Stimulated activated CD8-positive, alpha-beta memory T cell treated with anti-CD3 and anti-CD28 coated beads, Interleukin-4, amount 100 ng/mL, for 1 hour (primary cell): ENCODE measurements around the gene UBE4B.
"Not testable (repeated sequence)": the region's sequence is repeated elsewhere in the genome, so short reads cannot be mapped to it uniquely, and the experiment has no call there.

ENCODE experiments used
- DNase-seq, 2 donors: peaks; one replicate each; pipeline ENCODE4 v3.0.0-alpha.2; 2020; ENCODE audit warnings: low read depth in 2 of 2, low spot score in 1 of 2

The UBE4B gene

GRCh38 chr1:10070206-10070605, 37.4 kb downstream of the UBE4B start:
- DNase-seq = no peak

- DNase-seq = no peak
These were observed 38.9 kb downstream of the UBE4B start for GRCh38 chr1:10071640-10072039.

- DNase-seq = not testable (repeated sequence)
These were observed 40.6 kb downstream of the UBE4B start for GRCh38 chr1:10073371-10073770.

GRCh38 chr1:10074059-10074851, 41.5 kb downstream of the UBE4B start:
- DNase-seq = peak; percentile 3 to 21

- DNase-seq = no peak
These were observed 42.3 kb downstream of the UBE4B start for GRCh38 chr1:10074852-10075730.

- no peak for DNase-seq
These were observed 43.0 kb downstream of the UBE4B start for GRCh38 chr1:10075732-10076131.

GRCh38 chr1:10078494-10078893, 45.7 kb downstream of the UBE4B start:
- DNase-seq = no peak

- no peak for DNase-seq
These were observed 47.8 kb downstream of the UBE4B start for GRCh38 chr1:10080523-10080922.

- no peak for DNase-seq
These were observed 50.2 kb downstream of the UBE4B start for GRCh38 chr1:10082785-10083479.

- DNase-seq = no peak
These were observed 51.3 kb downstream of the UBE4B start for GRCh38 chr1:10084045-10084444.

GRCh38 chr1:10085076-10085475, 52.3 kb downstream of the UBE4B start:
- no peak for DNase-seq

- DNase-seq = no peak
These were observed 54.5 kb downstream of the UBE4B start for GRCh38 chr1:10087210-10087609.

GRCh38 chr1:10101929-10102328, 69.2 kb downstream of the UBE4B start:
- no peak for DNase-seq

GRCh38 chr1:10103193-10103592, 70.4 kb downstream of the UBE4B start:
- DNase-seq = no peak

GRCh38 chr1:10104834-10105233, 72.1 kb downstream of the UBE4B start:
- no peak for DNase-seq

GRCh38 chr1:10105484-10105883, 72.7 kb downstream of the UBE4B start:
- DNase-seq = no peak

GRCh38 chr1:10106241-10106640, 73.5 kb downstream of the UBE4B start:
- DNase-seq = no peak

- DNase-seq = no peak
These were observed 74.2 kb downstream of the UBE4B start for GRCh38 chr1:10106756-10107475.

GRCh38 chr1:10107476-10107847, 74.7 kb downstream of the UBE4B start:
- not testable (repeated sequence) for DNase-seq

- no peak for DNase-seq
These were observed 75.4 kb downstream of the UBE4B start for GRCh38 chr1:10108134-10108663.
